HEK293 (cell line): ENCODE results near the gene NINL.

Experiments
- CTCF ChIA-PET: fragments of 350-600 bp; formaldehyde crosslinking; extraction: SDS; loops from one replicate; lab custom pipeline; 2021; ENCODE audit warnings: antibody characterized with exemption; lab: Yijun Ruan, JAX
- POLR2A ChIA-PET: fragments of 300-600 bp; formaldehyde crosslinking; extraction: SDS; loops from one replicate; lab custom pipeline; 2020; ENCODE audit warnings: antibody characterized with exemption, inconsistent platforms; lab: Yijun Ruan, JAX
- H3K27ac ChIP-seq: fragments of 200-500 bp; sonication (Bioruptor generic); 2 replicates; pipeline ENCODE4 v1.5.1; 2014; ENCODE audit warnings: low read depth, low read length, control low read depth, inconsistent platforms; ENCODE audit errors: extremely low read depth
- H3K36me3 ChIP-seq, 2 experiments: fragments of 200-500 bp in 1 of 2; sonication (Bioruptor generic) in 1 of 2; 1 replicate in 1 of 2; 2 replicates in 1 of 2; pipeline ENCODE4 v1.5.1; 2014 to 2017; ENCODE audit warnings: inconsistent platforms in 2 of 2, low read length in 2 of 2; ENCODE audit not compliant: control insufficient read depth in 2 of 2, insufficient read depth in 1 of 2
- H3K4me1 ChIP-seq: fragments of 200-500 bp; sonication (Bioruptor generic); 2 replicates; pipeline ENCODE4 v1.5.1; 2014; ENCODE audit warnings: mild to moderate bottlenecking, low read length, inconsistent platforms; ENCODE audit not compliant: control insufficient read depth, insufficient read depth
- H3K4me3 ChIP-seq: 2 replicates; pipeline ENCODE4 v1.5.1; 2011; ENCODE audit warnings: low read depth, mild to moderate bottlenecking, control low read depth, low read length, moderate library complexity
- H3K9me3 ChIP-seq: fragments of 200-500 bp; sonication (Bioruptor generic); 2 replicates; pipeline ENCODE4 v1.5.1; 2014; ENCODE audit warnings: low read depth, low read length, inconsistent platforms; ENCODE audit not compliant: control insufficient read depth, insufficient read depth
- AEBP2 ChIP-seq: fragments of 450-650 bp; formaldehyde crosslinking; IDR thresholded peaks from 2 replicates; pipeline ENCODE4 v1.5.1; 2016; ENCODE audit warnings: missing biosample characterization, missing genetic modification characterization, borderline replicate concordance
- BCL6B ChIP-seq: fragments of 450-650 bp; formaldehyde crosslinking; IDR thresholded peaks from 2 replicates; pipeline ENCODE4 v1.5.1; 2017; ENCODE audit warnings: missing biosample characterization, missing genetic modification characterization
- EGR2 ChIP-seq: fragments of 450-650 bp; formaldehyde crosslinking; IDR thresholded peaks from 2 replicates; pipeline ENCODE4 v1.5.1; 2016; ENCODE audit warnings: low read depth, missing biosample characterization, missing genetic modification characterization
- REST ChIP-seq: fragments of 450-650 bp; formaldehyde crosslinking; IDR thresholded peaks from 2 replicates; pipeline ENCODE4 v1.5.1; 2016; ENCODE audit warnings: missing biosample characterization, missing genetic modification characterization
- SALL2 ChIP-seq: fragments of 450-650 bp; formaldehyde crosslinking; IDR thresholded peaks from 2 replicates; pipeline ENCODE4 v1.5.0; 2017; ENCODE audit warnings: missing biosample characterization, mild to moderate bottlenecking, missing genetic modification characterization, borderline replicate concordance
- ZBTB44 ChIP-seq: fragments of 450-650 bp; IDR thresholded peaks from 2 replicates; pipeline ENCODE4 v1.5.1; 2018; ENCODE audit warnings: missing biosample characterization, mild to moderate bottlenecking, missing genetic modification characterization
- ZBTB6 ChIP-seq: fragments of 450-650 bp; formaldehyde crosslinking; IDR thresholded peaks from 2 replicates; pipeline ENCODE4 v1.5.1; 2017; ENCODE audit warnings: missing biosample characterization, missing genetic modification characterization
- ZBTB8A ChIP-seq: fragments of 450-650 bp; formaldehyde crosslinking; IDR thresholded peaks from 2 replicates; pipeline ENCODE4 v1.5.1; 2016; ENCODE audit warnings: missing biosample characterization, missing genetic modification characterization
- ZIC2 ChIP-seq: fragments of 450-650 bp; formaldehyde crosslinking; IDR thresholded peaks from 2 replicates; pipeline ENCODE4 v1.5.1; 2016; ENCODE audit warnings: missing biosample characterization, missing genetic modification characterization
- ZNF148 ChIP-seq: fragments of 450-650 bp; formaldehyde crosslinking; IDR thresholded peaks from 2 replicates; pipeline ENCODE4 v1.5.0; 2017; ENCODE audit warnings: missing biosample characterization, missing genetic modification characterization, borderline replicate concordance
- ZNF155 ChIP-seq: fragments of 450-650 bp; formaldehyde crosslinking; IDR thresholded peaks from 2 replicates; pipeline ENCODE4 v1.5.1; 2016; ENCODE audit warnings: missing biosample characterization, missing genetic modification characterization
- ZNF16 ChIP-seq: fragments of 450-650 bp; formaldehyde crosslinking; IDR thresholded peaks from 2 replicates; pipeline ENCODE4 v1.5.1; 2016; ENCODE audit warnings: low read depth, missing biosample characterization, missing genetic modification characterization
- ZNF26 ChIP-seq: fragments of 450-650 bp; formaldehyde crosslinking; IDR thresholded peaks from 2 replicates; pipeline ENCODE4 v1.5.1; 2016; ENCODE audit warnings: missing biosample characterization, missing genetic modification characterization
- ZNF362 ChIP-seq: fragments of 450-650 bp; formaldehyde crosslinking; IDR thresholded peaks from 2 replicates; pipeline ENCODE4 v1.5.1; 2016; ENCODE audit warnings: missing biosample characterization, missing genetic modification characterization
- ZNF416 ChIP-seq: fragments of 450-650 bp; formaldehyde crosslinking; IDR thresholded peaks from 2 replicates; pipeline ENCODE4 v1.5.1; 2016; ENCODE audit warnings: missing biosample characterization, missing genetic modification characterization
- ZNF521 ChIP-seq: fragments of 450-650 bp; formaldehyde crosslinking; IDR thresholded peaks from 2 replicates; pipeline ENCODE4 v1.5.1; 2017; ENCODE audit warnings: missing biosample characterization, mild to moderate bottlenecking, missing genetic modification characterization
- ZNF600 ChIP-seq: fragments of 450-650 bp; formaldehyde crosslinking; IDR thresholded peaks from 2 replicates; pipeline ENCODE4 v1.5.1; 2016; ENCODE audit warnings: missing biosample characterization, missing genetic modification characterization
- ZNF654 ChIP-seq: fragments of 450-650 bp; formaldehyde crosslinking; IDR thresholded peaks from 2 replicates; pipeline ENCODE4 v1.5.1; 2016; ENCODE audit warnings: low read depth, missing biosample characterization, missing genetic modification characterization
- ZNF830 ChIP-seq: fragments of 450-650 bp; IDR thresholded peaks from 2 replicates; pipeline ENCODE4 v1.5.0; 2018; ENCODE audit warnings: missing biosample characterization, missing genetic modification characterization, low read depth, mild to moderate bottlenecking, moderate library complexity

NINL gene

GRCh38 chr20:25553819-25554296 is 31.5 kb downstream of the NINL start:
- no peak overlapping the region for H3K27ac ChIP-seq
- TF ChIP-seq ZNF26 (tag by site-specific recombination): no peak
- no peak for TF ChIP-seq EGR2
- peak; percentile 54 for TF ChIP-seq ZIC2 (tag by site-specific recombination)
- TF ChIP-seq REST: peak; percentile 84
- TF ChIP-seq ZNF16 (tag by site-specific recombination): no peak
- no peak for TF ChIP-seq ZNF521 (tag by site-specific recombination)
- no peak for TF ChIP-seq ZNF654
- TF ChIP-seq BCL6B (tag by site-specific recombination): no peak
- no peak for TF ChIP-seq ZNF830 (tag by site-specific recombination)
- TF ChIP-seq ZNF148 (tag by site-specific recombination): no peak
- TF ChIP-seq SALL2 (tag by site-specific recombination): no peak
- no peak for TF ChIP-seq ZNF416 (tag by site-specific recombination)
- TF ChIP-seq AEBP2: no peak
- no peak for TF ChIP-seq ZBTB6 (tag by site-specific recombination)
- TF ChIP-seq ZNF362 (tag by site-specific recombination): no peak
- TF ChIP-seq ZNF155 (tag by site-specific recombination): no peak
- peak; percentile 72 for TF ChIP-seq ZBTB44 (tag by site-specific recombination)
- no peak for TF ChIP-seq ZBTB8A (tag by site-specific recombination)
- peak; percentile 81 for TF ChIP-seq ZNF600 (tag by site-specific recombination)

More at GRCh38 chr20:25553819-25554296, 31.5 kb downstream of the NINL start:
- Histone ChIP-seq H3K4me1 (peaks cover 12% of the 10 kb centered on the region), H3K4me3 (no peak overlapping the region), H3K36me3 (no peaks in the 10 kb centered on the region), H3K9me3 (no peaks in the 10 kb centered on the region)
- ChIA-PET CTCF (interaction anchor here (0.5 kb wide), 1 partner anchor 18 kb away, joined by 4 read pairs; no protein-coding TSS in a partner anchor), POLR2A (interaction anchor here (1.2 kb wide), 1 partner anchor 146 kb away, joined by 3 read pairs; the partner anchor contains the start of gene GINS1)
